ENCODE measurements around the gene PDE4B. TPM values are rescaled to one million over a fixed set of nuclear protein-coding genes. Genes with fewer than 3 reads are reported as not detected.

Gene PDE4B
- 100 to 1,000 TPM; 116 to 151 TPM for total RNA-seq

GRCh38 chr1:65792669-65793358, at the start of gene PDE4B:
Gene PDE4B, plus strand, starts transcription at chr1:65792895.

Small RNA genes lying within 50 kb of the gene (small RNA-seq; reads per million reads assigned to genes)
- 0 reads per million in 2 donors for gene RN7SL854P
- 0 reads per million in 2 donors for gene RNU4-88P
